Activated CD8-positive, alpha-beta memory T cell treated with anti-CD3 and anti-CD28 coated beads, Interleukin-2, amount 50 U/mL, for 24 hours (primary cell): ENCODE results near the gene CRACR2A.

Experiments used
- DNase-seq: peaks from one replicate; pipeline ENCODE4 v3.0.0-alpha.2; 2020; ENCODE audit errors: extremely low read depth

The CRACR2A gene, protein sequence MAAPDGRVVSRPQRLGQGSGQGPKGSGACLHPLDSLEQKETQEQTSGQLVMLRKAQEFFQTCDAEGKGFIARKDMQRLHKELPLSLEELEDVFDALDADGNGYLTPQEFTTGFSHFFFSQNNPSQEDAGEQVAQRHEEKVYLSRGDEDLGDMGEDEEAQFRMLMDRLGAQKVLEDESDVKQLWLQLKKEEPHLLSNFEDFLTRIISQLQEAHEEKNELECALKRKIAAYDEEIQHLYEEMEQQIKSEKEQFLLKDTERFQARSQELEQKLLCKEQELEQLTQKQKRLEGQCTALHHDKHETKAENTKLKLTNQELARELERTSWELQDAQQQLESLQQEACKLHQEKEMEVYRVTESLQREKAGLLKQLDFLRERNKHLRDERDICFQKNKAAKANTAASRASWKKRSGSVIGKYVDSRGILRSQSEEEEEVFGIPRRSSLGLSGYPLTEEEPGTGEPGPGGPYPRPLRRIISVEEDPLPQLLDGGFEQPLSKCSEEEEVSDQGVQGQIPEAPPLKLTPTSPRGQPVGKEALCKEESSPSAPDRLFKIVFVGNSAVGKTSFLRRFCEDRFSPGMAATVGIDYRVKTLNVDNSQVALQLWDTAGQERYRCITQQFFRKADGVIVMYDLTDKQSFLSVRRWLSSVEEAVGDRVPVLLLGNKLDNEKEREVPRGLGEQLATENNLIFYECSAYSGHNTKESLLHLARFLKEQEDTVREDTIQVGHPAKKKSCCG

DNA sequence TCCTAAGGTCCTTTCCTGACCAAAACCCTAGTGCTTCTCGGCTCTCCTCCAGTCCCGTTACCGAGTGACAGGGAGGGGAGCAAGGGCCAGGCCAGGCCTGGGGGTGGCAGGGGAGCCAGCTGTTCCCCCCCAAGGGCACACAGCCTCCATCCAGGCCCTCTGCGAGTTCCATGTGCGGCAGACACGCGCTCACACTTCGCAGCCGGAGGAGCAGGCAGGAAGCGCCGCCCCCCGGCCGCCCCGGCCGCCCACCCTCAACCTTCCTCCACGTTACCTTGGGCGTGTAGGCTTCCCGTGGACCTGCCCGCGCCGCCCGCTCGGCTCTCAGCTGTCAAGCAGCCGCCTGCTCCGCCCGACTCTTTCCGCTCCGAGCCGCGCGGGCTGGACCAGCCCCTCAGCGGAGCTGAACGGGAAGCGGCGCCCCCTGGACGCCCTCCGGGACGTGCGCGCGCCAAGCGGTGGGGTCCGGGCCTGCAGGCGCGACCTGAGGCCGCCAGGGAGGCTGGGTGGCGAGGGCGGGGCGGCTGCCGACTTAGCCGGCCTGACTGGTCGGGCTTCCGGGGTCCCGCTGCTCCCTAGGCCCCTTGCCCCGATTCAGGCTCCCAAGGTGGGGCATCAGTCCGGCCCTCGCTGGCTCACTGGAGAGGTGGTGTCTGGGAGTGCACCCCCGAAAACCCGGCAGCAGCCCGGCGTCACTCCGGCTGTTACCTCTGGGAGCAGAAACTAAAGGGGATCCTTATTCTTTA is at the start of gene CRACR2A:
TSS of gene CRACR2A (minus strand) at position 369 of the 746 bp plus-strand sequence. CDS start 56,110 bp downstream, outside the sequence.
- DNase-seq: peak; percentile 43

DNA sequence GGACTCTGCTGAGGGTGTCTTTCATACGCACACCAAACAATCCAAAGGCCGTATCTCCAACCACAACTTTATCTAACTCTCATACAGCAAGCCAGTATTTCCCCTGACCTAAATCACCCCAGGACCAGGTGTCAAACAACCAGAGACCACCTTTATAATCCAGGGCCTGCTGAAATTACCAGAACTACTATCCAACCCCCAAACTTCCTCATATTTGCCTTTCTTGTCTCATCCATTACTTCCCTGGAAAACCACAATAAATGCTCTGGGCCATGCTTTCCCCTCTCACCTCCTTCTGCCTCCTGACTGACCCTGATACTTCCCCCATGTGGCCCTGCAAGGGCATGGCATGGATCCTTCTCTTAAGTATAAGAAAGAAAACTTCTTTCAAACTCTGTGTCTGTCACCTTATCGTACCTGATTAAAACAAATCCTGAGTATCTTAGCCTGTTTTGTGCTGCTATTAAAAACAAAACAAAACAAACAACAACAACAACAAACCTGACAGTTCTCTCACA is 44.7 kb upstream of the CRACR2A start:
- DNase-seq: no peak

DNA sequence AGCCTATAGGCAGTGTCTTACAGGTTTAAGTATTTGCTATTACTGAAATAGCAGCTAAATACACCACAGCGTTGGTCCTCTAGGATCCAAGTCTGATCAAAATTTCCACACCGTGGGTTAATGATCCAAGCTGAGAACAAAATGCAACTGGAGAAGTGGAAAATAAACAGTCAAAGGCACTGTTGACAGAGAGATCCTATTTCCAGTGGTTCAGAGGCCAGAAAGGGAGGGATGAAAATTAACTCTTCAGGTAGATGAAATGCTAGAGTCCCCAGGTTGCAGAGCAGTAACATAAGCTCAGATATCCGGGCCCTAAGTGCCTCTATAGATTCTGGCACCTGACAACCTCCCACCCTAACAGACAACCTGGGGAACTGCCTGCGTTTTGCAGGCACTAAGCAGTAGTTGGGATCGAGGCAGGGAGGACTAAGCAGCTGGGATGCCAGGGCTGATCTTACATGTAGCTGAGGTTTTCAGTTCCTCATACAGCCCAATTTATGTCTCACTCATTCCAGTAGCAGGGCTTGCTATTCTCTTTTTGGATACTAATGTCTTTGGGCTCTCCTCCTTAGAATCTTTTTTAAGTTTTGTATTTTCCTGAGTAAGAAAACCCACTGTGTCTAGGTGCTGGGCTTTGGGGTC is 42.7 kb upstream of the CRACR2A start:
- DNase-seq: no peak

DNA sequence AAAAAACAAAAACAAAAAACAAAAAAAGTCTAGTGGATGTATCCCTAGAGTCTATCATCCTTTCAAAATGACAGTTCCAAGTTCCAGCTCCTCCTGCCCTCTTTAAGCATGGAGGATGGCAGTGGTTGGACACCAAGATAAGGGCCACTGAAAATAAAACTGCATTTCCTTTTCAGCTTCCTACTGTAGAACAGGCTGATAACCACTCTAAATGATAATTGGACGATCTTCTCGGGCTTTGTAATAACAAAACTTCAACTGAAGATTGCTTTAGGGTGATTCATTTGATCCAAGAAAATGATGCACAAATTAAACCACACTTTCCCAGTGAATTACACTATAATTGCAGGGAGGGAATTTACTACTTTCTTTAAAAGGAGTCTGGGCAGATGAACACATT is 42.2 kb upstream of the CRACR2A start:
- no peak for DNase-seq

DNA sequence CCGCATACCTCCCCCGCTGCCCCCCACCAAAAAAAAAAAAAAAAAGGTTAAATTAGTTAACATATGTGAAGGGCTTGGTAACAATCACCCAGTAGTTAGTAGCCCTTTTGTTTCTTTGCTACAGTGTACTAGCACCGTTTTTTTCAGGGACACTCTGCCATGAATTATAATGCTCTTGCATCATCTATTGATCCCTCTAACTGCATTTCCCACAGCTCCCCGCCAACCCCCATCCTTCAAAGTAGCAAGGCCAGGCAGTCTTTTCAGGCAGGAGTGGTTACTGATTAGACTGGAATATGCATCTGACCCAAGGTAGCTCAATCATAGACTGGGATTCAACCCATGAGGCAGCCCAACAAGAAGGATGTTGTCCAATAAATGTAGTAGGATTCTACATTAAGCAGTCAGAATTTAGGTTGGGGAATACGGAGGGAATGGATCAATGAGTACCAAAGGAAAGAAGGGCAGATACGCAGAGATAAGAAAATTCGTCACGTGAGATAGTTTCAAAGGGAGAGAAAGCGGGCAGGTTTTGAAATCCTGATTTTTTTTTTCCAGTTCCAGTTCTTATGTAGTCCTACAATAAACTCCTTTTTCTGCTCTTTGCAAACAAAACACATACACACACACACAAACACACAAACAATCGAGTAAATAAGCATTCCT is 39.8 kb upstream of the CRACR2A start:
- no peak for DNase-seq

DNA sequence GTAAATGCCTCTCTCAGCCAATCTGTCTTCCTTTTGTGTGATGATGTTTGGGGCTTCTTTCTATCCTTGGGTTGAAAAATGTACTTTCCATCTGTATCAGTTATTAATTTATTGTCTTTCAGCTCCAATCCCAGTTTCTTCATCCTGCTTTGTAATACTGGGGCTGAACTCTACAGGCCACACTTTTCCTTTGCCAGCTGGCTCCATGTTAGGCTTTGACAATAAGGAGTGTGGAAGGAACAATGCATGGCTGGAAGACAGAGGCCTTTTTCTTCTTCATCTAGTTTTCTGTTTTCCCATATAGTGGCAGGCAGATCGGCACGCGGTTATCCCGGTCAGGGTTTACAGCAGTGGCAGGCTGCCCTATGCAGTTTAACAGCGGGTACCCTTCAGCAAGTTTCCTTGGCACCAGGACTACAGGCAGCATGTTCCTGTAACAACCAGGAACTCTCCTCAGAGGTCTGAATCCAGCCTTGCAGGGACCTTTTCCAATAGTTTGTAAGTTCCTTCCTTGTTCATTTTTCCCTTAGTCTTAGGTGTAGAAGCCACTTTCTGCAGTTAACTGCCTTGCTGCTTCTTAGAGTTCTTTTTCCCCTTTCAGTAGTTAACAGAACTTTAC is 38.5 kb upstream of the CRACR2A start:
- no peak for DNase-seq

DNA sequence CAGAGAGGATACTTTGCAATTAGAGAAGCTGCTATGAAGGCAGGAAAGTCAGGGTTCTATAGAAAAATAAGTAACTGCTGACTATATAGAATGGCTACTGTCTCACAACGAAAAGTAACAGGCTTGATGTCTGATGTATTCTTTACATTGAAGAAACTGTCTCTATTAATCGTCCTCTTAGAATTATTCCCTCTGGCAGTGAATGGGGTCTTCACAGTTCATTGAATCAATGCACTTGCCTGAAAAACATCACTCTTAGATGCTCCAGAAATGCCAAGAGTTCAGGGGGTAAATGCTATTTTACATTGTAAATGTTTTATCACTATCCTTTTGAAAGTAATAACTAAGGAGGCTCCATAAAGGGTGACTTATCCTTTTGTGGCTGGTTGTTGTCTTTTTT is 37.7 kb upstream of the CRACR2A start:
- no peak for DNase-seq

DNA sequence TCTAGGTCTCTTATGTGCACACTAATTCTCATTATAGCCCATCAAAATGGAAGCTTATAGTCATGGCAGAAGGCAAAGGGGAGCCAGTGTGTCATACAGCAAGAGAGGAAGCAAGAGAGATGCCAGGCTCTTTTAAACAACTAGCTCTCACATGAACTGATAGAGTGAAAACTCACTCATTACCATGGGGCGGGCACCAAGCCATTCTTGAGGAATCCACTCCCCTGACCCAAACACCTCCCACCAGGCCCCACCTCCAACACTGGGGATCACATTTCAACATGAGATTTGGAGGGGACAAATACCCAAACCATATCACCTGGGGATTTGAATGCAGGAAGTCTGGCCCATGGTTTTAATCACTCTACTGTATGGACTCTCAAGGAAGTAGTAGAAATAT is 36.9 kb upstream of the CRACR2A start:
- no peak for DNase-seq

DNA sequence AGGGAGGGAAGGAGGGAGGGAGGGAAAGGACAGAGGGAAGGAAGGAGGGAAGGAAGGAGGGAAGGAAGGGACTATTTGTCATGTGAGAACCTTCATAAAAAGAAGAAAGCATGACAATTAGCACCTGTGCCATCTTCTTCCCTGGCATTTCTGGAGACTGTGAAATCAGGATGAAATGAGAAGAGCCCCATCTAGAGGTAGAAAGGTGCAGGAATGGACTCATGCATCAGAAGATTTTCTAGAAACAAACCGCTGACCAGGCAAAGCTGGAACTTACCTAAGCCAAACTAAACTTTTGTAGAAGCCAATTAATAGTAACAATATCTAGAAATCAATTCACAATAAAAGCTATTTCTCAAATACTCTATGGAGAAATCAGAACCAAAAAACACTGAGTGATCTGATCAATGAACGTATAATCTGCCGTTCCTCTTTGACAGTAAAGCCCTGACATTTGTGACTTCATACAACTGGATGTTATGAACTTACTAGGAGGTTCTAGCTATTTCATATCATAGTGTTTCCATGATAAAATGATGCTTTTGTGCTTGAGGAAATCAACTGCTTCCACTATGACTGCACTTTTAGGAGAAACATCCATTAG is 24.4 kb upstream of the CRACR2A start:
- DNase-seq: no peak

DNA sequence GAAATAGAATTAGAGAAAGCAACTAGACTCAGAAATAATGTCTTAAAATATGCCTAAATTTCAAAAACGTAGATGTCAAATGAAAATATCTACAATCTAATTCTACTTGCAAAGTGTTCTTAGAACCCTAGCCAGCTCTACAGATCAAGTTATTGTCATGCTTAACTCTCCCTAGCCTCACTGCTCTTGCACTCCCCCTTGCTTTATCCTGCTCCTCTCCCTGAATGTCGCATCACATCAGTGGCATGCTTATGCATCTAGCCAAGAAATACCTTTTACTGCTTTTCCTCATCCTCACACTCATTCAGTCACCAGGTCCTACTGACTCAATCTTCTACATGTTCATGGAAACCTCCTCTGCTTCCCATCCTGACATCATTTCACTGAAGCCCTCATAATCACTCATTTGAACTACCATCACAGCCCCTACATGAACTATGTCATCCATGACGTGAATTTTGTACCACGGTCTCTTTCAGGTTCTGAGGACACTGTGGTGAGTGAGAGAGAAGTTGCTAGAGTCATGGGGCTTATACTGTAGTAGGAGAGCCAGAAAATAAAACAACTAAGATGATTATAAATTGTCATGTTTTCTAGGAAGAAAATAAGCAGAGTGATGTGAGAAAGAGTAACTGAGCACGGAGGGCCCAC is 22.6 kb upstream of the CRACR2A start:
- no peak for DNase-seq

DNA sequence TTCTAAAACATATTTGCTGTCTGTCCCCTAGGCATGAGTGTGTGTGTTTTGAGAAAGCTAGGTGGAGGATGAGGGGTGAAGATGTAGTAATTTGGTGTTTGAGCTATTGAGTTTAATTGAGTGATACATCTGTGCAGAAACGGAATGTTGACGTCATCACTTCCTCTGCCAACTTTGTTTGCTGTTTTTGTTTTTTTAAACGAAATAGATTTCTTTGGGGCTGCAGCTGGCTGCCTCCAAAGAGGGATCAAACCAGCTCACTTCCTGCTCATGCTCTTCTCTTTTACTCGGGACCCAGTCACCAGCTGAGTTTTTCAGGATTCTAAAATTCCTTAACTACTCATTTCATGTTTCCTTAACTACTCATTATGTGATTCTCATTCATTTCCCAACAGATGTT is 19.5 kb upstream of the CRACR2A start:
- DNase-seq: no peak

DNA sequence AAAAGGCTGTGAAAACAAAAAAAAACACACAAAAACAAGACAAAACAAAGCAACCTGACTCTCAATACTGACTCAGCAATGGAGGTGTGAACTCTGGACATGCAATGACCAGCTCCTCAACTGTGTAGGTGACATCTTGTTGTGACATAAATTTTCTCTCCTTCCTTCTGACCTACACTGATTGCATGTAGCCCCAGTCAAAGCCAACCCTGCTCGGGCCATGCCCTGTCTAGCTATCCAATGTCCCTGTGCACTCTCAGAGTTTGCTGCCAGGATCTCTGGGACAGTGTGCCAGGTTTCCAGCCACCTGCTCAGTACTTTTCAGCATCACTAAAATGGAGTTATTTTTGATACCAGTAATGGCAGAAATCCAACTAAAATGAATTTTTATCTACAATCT is 18.9 kb upstream of the CRACR2A start:
- DNase-seq: no peak

DNA sequence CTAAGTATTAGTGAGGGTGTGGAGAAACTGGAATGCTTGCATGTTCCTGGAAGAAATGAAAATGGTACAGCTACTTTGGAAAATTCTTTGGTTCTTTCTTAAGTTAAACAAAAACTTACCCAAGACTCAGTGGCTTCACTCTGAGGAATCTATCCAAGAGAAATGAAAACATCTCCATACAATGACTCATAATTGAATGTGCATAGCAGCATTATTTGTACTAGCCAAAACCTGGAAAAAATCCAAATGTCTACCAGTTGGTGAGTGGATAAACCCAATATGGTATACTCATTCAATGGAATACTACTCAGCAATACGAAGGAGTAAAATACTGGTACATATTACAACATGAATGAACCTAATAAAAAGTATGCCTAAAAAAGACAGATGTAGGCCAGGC is 18.0 kb upstream of the CRACR2A start:
- DNase-seq: no peak

DNA sequence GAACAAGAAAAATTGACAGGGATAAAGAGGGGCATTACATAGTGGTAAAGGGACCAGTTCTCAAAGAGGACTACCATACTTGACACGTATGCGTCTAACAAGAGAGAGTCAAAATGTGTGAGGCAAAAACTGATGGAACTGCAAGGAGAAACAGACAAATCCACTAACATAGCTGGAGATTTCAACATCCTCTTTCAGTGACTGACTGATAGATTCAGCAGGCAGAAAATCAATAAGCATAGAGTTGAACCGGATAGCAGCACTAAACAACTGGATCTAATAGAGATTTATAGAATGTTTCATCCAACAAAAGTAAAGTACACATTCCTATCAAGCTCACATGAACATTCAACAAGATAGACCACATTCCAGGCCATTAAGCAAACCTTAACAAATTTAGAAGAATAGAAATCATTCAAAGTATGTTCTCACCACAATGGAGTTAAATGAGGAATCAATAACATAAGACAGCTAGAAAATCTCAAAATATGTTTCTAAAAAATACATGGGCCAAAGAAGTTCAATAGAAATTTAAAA is 16.1 kb upstream of the CRACR2A start:
- no peak for DNase-seq

DNA sequence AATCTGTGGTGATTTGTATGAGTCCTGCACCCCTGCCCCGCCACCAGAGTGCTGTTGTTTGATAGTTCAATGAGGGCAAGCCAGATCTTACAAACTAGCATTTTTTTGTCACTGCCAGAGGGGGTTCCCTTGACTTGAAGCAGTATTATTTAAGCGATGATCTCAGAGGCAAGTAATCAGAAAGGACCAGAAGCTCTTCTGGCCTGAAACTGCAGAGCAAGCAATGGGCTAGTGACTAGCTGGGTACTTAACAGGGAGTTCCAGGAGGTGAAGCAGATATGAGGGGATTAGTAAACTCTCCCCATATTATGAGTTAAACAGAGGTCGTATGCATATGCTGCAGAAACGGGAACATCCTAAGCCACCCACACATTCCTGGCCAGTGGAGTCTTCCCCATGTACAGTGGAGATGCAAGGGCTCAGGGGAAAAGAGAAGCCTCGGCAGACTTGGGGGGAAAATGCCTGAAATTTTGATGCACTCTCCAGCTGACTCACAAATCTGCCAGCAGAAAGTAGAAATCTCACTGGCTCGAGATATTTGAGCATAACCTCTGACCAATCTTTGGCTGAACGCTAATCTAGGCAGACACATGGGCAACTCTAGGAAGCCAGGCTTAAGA is 8.3 kb upstream of the CRACR2A start:
- DNase-seq: no peak

DNA sequence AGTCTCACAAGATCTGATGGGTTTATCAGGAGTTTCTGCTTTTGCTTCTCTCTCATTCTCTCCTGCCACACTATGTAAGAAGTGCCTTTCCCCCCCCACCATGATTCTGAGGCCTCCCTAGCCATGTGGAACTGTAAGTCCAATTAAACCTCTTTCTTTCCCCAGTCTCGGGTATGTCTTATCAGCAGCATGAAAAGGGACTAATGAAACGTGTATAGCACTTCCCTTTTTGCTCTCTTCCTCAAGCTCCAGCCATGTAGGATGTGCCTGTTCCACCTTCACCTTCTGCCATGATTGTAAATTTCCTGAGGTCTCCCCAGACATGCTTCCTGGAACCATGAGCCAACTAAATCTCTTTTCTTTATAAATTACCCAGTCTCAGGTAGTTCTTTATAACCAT is 7.0 kb upstream of the CRACR2A start:
- DNase-seq: no peak

DNA sequence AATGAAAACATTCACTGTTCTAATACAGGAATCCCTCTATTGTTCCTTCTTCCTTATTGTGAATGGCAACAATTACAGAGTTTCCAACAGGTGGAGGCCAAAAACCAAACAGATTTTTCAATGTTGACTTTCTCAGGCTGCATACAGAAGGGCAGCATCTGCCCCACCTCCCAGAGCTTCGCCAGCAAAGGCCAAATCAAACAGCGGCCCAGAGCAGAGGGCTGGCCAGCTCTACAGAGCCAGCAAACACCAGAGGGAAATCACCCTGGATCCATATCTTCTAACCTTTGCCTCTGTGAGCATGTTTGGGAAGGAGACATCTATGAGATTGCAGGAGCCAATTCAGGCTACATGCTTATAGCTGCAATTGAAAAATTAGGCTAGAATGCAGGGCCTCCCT is 4.4 kb upstream of the CRACR2A start:
- no peak for DNase-seq

DNA sequence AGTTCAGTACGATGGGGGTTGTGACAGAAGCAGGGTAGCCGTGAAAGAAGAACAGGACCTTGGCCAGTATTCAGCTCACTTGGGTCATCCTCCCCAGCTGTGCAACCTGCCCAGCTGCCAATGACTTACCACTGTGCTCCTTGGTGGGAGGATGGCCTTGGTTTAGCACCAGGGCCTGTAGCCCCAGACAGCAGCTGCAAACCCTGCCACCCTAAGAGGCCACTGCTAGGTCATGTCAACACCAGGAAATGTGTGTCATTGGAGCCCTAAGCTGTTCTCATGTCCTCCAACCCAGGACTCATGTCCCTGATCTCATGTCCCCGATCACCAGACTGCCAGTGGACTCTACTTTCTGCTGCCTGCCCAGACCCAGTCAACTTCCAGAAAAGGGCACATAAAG is 3.0 kb upstream of the CRACR2A start:
- DNase-seq: no peak
